Measurements from ENCODE around the gene A1BG.

DNA sequence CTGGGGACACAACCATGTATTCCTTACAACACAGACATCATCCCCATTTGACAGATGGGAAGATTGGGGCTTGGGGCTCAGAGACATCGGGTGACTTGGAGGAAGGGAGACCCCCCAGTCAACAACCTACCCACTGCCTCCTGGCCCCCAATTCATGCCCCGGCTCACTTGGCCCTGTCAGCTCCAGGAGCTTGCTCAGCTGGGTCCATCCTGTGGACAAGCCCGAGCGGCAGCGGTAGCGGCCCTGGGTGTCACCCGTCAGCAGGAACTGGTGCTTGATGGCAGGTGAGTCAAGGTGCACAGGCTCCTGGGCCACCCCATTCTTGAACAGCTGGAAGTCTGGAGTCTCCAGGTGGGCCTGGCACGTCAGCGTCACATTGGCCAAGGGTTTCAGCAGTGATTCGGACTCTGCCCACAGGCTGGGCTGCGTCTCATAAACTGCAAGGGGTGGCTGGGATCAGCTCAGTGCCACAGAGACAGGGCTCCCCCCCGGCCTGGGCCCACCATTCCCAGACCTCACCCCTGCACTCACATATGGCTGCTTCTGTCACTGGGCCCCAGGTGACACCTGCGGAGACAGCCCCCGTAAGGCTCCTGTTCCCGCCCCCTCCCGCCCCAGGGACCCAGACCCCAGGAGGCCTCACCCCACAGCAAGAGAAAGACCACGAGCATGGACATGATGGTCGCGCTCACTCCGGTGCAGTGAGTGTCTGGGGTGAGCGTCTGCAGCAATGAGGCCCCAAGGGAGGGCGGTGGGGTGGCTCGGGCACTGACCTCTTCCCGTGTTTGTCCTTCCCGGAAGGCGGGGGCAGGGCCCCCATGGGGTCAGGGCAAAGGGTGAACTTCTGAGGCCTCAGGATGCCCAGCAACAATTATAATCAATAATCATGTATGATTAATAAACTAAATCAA is at the start of gene A1BG:
- TF ChIP-seq, protein P1, sequence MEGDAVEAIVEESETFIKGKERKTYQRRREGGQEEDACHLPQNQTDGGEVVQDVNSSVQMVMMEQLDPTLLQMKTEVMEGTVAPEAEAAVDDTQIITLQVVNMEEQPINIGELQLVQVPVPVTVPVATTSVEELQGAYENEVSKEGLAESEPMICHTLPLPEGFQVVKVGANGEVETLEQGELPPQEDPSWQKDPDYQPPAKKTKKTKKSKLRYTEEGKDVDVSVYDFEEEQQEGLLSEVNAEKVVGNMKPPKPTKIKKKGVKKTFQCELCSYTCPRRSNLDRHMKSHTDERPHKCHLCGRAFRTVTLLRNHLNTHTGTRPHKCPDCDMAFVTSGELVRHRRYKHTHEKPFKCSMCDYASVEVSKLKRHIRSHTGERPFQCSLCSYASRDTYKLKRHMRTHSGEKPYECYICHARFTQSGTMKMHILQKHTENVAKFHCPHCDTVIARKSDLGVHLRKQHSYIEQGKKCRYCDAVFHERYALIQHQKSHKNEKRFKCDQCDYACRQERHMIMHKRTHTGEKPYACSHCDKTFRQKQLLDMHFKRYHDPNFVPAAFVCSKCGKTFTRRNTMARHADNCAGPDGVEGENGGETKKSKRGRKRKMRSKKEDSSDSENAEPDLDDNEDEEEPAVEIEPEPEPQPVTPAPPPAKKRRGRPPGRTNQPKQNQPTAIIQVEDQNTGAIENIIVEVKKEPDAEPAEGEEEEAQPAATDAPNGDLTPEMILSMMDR (conservative IDR thresholded peaks at IDR 0.05; ENCODE audit: low read length), result no peak
- no peak for TF ChIP-seq EZH2phosphoT487 (IDR thresholded peaks at IDR 0.05; ENCODE audit: borderline replicate concordance)

Measured in Loucy (cell line).